GM18951 (cell line): ENCODE measurements around the gene JAKMIP1.

ENCODE experiments used
- POLR2A ChIP-seq: IDR thresholded peaks from 4 replicates; pipeline ENCODE4 v1.6.1; 2011; ENCODE audit warnings: mild to moderate bottlenecking; ENCODE audit not compliant: insufficient read length, insufficient read depth; ENCODE audit errors: extremely low read depth
- in situ Hi-C: fragments of 300-500 bp; cut with MboI; formaldehyde crosslinking; loops from one replicate; pipeline ENCODE4 v1.12.0; 2022; ENCODE audit warnings: low sequenced_read_pairs, mixed read lengths, inconsistent platforms; ENCODE audit not compliant: unreplicated experiment

JAKMIP1 gene

GRCh38 chr4:6085691-6086628, 114.4 kb downstream of the JAKMIP1 start:
- in situ Hi-C loops, result no loop called here
- no peak for TF ChIP-seq POLR2A

DNA sequence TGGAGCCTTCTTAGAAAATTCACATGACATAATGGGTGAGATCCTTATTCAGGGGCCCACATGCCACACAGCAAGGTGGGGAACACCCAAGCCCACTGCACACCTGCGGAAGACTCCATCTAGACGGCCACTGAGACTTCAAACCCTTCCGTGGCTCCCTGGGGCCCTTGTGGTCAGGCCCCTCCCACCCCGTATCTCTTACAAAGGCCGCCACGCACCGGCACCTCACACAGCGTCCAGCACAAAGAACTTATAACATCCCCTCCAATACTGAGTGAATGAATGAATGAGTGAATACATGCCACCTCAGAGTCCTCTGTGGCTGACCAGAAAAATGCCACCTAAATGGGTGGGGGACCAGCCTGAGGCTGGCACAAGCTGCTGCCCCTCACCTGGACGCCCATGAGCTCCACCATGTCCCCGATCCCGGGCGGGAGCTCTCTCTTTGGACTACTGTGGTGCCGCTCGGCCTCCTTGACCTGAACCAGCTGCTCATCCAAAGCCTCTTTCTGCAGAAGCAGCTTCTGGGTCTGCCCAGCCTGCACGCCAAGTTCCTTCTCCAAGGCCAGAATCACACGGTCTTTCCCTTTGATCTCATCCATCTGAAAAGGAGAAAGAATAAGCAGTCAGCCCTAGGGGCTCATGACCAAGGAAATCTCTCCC, 115.2 kb downstream of the JAKMIP1 start:
- in situ Hi-C loops, result no loop called here
- TF ChIP-seq POLR2A, result no peak

DNA sequence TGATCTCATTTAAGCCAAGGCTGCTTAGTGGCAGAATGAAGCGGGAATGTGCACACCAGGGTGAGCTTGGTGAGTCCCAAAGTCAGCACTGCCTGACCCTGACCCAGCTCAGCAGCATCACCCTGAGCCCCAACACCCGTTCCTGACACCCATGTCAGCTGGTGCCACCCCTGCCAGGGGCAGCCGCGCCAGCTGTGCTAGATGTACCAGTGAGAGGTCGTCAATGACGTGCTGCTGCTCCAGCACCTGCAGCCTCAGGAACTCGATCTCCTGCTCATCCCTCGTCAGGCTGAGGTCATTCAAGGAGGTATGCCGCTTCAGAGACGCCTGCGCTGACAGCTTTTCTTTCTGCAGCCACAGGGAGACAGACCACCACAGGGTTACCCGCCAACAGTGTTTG, 120.4 kb downstream of the JAKMIP1 start:
- in situ Hi-C loops, result no loop called here
- no peak for TF ChIP-seq POLR2A

DNA sequence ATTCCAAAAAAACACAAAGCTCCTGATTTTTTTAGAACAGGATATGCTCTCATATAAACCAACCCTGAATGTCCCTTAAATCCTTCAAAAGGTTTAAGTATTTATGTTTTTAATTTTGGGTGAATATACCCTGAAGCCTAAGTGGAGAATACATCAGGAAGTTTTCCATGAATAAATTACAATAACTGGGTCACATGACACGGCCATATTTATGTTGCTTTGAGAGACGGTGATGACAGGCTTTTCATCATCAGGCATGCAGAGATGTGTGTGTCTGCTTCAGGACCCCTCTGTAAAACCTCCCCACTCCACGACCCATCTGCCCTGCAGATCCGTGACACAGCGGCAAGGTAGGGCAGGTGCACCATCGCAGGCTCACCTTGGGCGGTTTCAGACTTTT, 121.8 kb downstream of the JAKMIP1 start:
- in situ Hi-C loops, result no loop called here
- no peak for TF ChIP-seq POLR2A

DNA sequence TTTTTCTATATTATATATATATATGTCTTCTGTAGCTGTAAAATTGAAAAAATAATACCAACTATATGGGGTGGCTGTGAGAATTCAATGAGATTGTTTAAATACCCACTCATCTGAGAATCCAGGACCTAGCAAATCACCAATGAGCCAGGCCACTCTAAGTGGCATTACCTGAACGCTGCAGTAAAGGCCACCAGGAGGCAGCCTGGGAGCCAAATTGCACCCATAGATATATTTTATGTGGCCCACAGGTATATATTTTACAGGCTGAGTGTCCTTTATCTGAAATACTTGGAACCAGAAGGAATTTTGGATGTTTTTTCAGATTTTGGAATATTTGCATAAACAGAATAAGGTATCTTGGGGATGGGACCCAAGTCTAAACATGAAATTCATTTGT, 124.0 kb downstream of the JAKMIP1 start:
- TF ChIP-seq POLR2A, result no peak
- in situ Hi-C loops, result no loop called here

DNA sequence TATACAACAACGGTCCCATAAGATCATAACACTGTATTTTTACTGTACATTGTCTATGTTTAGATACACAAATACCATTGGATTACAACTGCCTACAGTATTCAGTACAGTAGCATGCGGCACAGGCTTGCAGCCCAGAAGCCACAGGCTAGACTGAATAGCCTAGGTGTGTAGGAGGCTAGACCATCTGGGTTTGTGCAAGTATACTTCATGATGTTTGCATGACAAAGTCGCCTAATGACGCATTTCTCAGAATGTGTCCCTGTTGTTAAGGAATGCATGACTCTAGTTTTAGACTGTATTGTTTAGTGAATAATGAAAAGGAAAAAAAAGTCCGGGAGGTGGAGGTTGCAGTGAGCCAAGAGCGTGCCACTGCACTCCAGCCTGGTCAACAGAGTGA, 125.6 kb downstream of the JAKMIP1 start:
- in situ Hi-C loops, result no loop called here
- no peak for TF ChIP-seq POLR2A

- in situ Hi-C loops, result no loop called here
Observed at GRCh38 chr4:6071959-6072720, 128.2 kb downstream of the JAKMIP1 start.

GRCh38 chr4:6071191-6071958, 129.0 kb downstream of the JAKMIP1 start:
- no peak for TF ChIP-seq POLR2A
- in situ Hi-C loops, result no loop called here

More at GRCh38 chr4:6071959-6072720, 128.2 kb downstream of the JAKMIP1 start:
- no peak for TF ChIP-seq POLR2A

DNA sequence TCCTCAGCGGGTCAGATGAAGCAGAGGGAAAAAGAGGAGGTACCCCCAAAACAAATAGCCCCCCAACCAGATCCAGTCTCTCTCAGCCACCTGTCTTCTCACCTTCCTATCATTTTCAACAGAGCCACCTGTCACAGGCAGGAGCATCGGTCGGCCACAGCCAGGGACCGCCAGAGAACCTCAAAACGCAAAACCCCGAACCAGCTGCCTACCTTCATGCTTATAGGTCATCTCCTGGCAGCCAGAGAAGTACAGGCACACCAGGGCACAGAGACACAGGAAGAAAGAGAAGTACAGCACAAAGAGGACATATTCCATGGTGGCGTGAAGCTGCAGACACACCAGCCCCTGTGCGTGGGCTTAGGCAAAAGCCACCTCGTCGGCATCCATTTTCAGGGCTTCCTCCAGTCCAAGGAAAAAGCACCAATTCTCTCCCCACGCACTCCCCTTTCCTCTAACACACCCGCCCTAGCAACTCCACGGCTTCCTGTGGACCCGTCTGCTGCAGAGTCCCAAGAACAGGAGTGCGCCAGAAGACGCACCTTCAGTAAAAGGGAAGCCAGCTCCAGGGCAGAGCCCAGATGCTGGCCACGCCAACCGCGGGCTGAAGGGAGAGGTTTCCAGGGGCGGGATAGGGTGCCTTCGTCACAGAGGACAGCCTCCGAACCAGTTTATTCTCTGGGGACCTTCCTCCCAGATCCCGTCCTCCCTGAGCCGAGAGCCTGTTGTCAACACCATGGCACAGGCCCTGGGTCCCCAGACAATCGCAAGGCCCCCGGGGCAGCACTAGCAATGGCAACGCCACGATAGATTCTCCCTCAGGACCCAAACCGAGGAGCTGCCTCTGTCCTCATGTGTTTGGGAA, 130.3 kb downstream of the JAKMIP1 start:
- in situ Hi-C loops, result no loop called here
- no peak for TF ChIP-seq POLR2A

DNA sequence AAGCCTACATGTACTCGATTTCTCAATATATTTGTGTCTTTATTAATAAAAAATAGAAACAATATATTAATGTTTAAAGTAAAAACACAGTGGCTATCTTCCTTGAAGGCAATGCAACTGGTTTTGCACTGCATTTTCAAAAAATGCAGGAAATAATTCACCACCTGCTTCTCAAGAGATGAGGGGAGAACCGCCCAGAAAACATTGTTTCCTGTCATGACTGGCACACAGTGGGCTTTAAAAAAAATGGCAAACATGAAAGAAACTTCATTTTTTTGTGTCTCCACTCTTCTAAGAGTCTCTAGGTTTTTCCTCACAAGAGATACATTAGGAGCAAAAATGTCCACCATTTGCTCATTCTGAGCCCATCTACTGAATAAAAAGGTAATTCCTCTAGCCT, 131.4 kb downstream of the JAKMIP1 start:
- in situ Hi-C loops, result no loop called here

DNA sequence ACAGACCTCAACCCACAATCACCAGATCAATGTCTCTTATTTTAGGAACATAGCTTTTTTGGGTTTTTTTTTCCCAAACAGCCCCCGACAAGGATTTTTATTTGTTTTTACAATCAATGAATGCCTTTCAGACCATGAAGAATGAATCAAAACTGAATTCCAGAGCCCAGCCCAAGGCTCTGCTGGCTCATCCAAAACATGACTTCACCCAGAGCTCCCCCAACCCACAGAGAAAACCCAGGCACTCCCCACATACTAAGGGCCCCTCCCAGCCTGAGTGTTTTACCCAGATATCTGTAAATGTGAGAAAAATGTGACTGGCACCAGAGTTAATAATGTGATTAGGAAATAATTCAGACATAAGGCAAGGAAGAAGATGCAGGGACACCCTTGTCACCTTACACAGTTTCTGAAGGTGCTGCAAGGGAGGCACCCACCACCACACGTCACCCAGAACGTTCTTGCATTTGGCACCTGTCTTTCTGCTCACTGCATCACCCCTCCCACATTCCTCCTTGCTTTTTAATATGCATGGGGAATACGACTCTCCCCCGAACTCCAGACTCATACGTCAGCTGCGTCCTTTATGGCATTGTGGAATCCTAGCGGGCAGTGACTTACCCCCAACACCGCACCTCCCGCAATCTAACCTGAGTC, 134.3 kb downstream of the JAKMIP1 start:
- no peak for TF ChIP-seq POLR2A
- in situ Hi-C loops, result no loop called here

More for the DNA sequence above, 131.4 kb downstream of the JAKMIP1 start:
- no peak for TF ChIP-seq POLR2A

GRCh38 chr4:6065166-6065565, 135.2 kb downstream of the JAKMIP1 start:
- TF ChIP-seq POLR2A, result no peak
- in situ Hi-C loops, result no loop called here

DNA sequence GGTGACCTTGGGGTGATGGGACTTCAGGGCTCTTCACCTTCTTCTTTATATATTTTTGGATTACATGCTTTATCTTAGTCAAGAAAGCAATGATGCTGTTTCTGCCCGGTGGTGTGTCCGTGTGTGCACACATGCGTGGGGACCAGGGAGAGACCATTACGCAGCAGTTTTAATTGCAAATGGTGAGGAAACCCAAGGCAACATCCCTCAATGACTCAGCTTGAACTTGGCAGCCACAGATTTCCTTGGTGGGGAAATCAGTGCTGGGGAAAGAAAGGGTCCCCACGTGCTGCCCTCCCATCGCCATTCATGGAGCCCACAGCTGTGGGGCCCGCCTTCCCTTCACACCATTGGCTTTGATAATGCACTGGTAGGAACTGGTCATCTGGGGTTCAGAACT, 136.0 kb downstream of the JAKMIP1 start:
- in situ Hi-C loops, result no loop called here
- TF ChIP-seq POLR2A, result no peak
